ENCODE data around the gene FPR1.
"Not testable (repeated sequence)": the region's sequence is repeated elsewhere in the genome, so short reads cannot be mapped to it uniquely, and the experiment has no call there.

Gene FPR1

DNA sequence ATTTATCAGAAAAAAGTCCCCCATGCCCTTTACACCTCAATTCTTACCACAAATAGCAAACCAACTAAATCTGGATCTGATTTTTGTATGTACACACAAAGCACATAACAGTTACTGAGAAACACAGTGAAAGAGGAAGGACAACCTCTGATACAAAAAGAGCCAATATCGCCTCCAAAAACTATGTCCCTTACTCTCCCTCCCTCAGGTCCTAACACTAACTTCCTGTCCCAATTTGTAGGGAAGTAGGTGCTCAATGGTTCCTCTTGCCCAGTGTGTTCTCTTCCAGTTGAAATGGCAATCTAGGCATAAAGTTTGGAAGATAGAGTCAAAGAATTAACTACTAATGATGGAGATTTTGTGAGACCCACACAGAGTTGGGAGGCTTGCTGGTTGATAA lies 27.5 kb upstream of the FPR1 start:
- DNase-seq, result no peak

DNA sequence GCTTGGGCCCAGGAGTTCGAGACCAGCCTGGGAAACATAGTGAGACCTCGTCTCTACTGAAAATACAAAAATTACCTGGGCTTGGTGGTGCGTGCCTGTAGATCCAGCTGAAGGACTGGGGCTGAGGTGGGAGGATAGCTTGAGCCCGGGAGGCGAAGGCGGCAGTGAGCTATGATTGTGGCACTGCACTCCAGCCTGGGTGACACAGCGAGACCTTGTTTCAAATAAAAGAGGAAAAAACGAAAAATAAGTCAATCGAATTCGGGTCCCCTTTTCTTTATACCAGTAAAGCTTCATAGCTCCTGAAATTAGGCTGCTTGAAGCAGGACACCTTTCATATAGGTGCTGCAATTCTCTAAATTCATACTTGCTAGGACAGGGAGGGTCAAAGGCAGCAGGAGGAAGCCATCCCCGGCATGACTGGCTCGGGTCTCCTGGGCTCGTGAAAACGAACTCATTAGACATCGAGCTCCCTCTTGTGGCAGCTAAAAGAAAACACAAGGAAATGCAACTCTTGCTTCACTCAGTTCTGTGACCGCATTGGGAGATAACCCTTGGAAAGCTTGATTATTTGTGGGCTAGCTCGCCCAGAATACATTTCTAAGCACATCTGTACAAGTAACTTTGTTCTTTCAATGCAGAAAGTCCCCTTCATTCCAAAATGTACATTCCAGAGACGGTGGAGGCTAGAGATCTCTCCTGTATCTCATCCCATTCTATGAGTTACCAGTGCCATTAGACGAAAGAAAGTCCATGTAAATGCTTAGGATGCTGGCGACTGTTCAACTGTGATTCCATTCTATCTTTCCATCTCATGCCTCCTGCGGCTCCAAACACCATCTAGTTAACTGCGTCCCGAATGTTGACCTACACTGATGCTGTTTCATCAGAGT lies 26.1 kb upstream of the FPR1 start:
- peak; percentile 71 for DNase-seq

- DNase-seq, result not testable (repeated sequence)
Measured at GRCh38 chr19:51776561-51776960, 24.9 kb upstream of the FPR1 start.

DNA sequence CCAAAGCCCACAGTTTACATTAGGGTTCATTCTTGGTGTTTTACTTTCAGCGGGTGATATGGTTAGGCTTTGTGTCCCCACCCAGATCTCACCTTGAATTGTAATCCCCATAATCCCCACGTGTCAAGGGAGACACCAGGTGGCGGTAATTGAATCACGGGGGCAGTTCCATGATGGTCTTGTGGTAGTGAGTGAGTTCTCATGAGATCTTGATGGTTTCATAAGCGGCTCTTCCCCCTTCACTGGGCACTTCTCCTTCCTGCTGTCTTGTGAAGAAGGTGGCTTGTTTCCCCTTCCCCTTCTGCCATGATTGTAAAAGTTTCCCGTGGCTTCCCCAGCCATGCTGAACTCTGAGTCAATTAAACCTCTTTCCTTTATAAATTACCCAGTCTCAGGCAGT lies 21.3 kb upstream of the FPR1 start:
- DNase-seq, result no peak

GRCh38 chr19:51771376-51772130 lies 19.9 kb upstream of the FPR1 start:
- DNase-seq, result no peak

GRCh38 chr19:51766461-51766860 lies 14.8 kb upstream of the FPR1 start:
- DNase-seq, result no peak

DNA sequence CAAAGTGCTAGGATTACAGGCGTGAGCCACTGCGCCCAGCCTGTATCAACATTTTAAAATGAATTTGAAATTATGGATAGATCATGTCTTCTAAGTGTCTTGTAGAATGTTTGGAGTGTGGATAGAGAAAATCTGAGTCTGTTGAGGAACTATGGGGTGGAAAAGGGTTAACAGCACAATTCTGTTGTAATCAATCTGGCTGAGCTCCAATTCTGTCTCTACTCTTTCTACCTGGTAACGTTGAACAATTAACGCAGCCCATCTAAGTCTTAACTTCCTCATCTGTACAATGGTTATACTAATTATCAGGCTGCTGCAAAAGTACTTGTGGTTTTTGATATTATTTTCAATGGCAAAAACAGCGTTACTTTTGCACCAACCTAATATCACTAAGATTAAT lies 13.4 kb upstream of the FPR1 start:
- no peak for DNase-seq

DNA sequence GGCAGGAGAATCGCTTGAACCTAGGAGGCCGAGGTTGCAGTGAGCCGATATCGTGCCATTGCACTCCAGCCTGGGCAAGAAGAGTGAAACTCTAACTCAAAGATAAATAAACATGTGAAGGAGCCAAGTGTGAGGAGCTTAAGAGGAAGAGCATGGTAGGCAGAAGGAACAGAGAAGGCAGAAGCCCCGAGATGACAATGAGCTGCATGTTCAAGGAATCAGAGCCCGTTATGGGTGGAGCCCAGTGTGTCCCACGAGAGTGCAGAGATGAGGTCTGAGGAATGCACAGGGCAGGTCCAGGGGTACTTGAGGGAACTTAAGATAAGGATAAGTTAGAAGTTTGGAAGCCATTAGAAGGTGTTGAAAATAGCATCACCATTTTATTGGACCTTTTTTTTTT lies 10.0 kb upstream of the FPR1 start:
- no peak for DNase-seq

- no peak for DNase-seq
Measured at GRCh38 chr19:51760697-51761356, 9.1 kb upstream of the FPR1 start, which contains the start of gene FPR2. Gene FPR2 (plus strand): TSS chr19:51761180. CDS start chr19:51768659, 7,479 bp downstream.

GRCh38 chr19:51755571-51755970 lies 3.9 kb upstream of the FPR1 start:
- no peak for DNase-seq

- DNase-seq, result no peak
Measured at GRCh38 chr19:51754770-51755169, 3.1 kb upstream of the FPR1 start.

DNA sequence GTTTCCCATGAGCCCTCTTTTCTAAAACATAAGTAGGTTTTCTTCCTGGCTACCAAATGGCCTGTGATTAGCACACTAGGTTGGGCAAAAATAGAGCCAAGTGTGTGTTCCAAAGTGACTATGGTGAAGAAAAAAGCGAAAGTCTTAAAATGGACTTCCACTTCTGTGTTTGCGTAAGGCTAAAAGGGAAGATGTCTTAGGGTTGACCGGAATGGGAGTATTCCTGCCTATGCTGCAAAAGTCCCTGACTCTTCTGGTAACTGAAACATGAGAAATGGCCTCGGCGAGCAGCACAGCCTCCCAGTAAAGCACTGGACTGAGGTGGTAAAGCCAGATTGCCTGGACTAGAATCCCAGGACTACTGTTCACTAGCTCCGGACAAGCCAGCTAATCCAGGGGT lies 2.4 kb upstream of the FPR1 start:
- DNase-seq, result no peak

DNA sequence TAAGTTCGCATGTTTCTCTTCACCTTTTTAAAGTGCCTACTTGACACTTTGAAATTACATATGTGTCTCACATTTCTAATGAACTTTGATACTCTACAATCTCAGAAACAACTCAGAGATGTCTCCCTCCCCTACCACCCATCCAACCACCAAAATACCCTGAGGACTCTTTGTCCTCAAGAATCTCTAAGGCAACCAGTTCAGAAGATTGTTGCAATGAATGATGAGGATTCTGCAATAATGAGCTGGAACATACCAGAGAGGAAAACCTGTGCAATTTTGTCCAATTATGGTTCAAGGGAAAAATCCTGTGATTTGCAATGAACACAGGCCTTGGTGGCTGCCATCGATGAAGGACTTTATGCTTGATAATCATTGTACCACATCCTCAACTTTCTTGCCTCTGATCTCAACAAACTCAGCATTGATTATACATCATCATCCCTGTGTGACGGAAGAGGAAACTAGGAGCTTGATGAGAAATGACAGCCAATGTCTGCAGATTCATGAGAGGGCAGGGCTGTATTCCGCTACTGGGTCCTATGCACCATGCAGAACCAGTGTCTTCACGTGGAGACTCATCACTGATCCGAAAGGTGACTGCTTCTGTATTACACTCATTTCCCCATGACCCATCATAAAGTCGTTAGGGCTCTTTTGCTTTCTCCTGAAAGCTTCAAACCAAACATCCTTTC lies 1.1 kb downstream of the FPR1 start:
- DNase-seq, result no peak

DNA sequence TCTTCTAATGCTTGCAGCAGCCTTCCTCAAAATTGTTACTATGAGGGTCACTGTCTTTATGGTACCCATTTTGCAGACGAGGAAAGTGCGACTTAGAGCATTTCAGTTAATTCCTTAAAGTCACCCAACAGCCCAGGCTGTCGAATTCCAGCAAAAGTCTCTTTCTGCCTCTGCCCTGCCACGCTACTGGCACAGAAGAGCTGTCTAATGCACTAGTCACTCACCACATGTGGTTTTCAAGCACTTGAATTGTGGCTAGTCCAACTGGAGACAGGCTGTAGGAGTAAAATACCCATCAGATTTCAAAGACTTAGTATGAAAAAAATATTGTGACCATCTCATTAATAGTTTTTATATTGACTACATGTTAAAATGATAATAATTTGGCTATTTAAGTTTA lies 1.7 kb downstream of the FPR1 start:
- DNase-seq, result no peak

DNA sequence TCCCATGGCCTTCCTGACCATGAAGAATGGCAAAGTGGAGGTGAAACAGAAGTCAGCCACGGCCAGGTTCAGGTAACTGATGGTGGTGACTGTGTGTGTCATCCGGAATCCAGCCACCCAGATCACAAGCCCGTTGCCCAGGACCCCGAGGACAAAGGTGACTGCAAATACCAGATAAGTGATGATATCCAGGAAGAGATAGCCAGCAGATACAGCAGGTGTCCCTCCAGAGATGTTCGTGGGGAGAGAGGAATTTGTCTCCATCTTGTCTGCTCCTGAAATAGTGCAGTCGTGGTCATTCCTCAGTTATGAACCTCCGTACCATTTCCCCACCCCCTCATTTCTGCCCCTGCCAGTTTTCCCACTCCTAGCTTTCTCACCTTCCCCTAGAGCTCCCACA lies 4.9 kb downstream of the FPR1 start:
- DNase-seq, result no peak

DNA sequence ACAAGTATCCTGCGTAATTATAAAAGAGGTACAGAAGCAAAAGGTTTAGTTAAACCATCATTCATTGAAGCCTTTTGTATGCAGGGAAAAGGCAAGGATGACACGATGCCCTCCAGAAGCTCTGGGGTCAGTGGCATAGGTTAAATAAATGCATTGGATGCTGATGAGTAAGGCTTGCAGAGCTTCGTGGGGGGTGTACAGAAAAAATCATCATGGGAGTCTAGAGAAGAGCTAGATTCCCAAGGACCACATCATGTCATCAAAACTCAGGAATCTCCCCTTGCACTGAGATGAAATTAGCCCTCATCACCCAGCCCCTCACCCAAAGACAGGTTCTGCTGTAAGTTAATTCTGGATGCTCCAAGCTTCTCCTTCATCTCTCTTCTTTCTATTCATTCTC lies 8.3 kb downstream of the FPR1 start:
- no peak for DNase-seq

DNA sequence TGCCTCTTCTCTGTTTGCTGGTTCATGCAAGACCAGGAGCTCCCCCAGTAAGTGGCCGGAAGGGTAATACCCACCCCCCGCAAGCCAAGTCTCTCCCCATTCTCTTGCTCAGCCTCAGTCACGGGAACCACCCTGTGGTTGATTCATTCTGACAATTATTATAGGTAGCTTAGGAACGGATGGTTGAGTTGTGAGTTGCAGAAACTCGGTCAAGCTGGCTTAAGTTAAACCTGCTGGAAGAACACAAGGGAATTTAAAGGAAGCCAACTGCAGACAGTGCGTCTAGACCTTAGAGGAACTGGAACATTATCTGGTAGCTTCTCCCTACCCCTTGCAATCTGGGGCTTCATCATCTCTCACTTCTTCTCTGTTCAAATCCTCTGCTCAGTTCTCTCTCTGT lies 8.9 kb downstream of the FPR1 start:
- no peak for DNase-seq

- no peak for DNase-seq
Measured at GRCh38 chr19:51740356-51740755, 11.3 kb downstream of the FPR1 start.

DNA sequence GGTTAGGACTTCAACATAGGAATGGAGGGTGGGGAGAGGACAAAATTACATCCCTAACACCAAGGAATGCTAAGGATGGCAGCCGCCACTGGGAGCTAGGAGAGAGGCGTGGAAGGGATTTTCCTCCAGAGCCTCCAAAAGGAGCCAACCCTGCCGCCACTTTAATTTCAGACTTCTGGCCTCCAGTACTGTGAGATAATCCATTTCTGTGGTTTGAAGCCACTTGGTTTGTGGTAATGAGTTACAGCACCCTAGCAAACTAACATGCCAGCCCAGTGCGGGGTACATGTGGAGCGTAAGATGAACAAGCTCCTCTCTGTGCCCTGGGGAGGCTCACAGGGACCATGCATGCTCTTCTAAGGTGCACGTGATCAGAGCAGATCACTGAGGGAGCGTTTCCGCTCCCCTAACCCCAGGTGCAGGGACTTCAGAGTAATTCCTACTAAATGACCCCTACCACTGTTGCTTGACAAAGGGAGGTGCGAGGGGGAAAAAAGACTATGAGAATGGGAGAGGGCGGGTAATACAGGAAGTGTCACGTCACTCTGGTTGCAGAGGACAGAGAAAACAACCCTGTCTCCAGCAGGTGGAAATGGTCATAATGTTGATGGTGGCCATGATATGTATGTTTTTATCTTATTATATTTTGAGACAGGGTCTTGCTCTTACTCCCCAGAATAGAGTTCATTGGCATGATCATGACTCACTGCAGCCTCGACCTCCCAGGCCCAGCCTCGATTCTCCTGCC lies 12.0 kb downstream of the FPR1 start:
- no peak for DNase-seq

DNA sequence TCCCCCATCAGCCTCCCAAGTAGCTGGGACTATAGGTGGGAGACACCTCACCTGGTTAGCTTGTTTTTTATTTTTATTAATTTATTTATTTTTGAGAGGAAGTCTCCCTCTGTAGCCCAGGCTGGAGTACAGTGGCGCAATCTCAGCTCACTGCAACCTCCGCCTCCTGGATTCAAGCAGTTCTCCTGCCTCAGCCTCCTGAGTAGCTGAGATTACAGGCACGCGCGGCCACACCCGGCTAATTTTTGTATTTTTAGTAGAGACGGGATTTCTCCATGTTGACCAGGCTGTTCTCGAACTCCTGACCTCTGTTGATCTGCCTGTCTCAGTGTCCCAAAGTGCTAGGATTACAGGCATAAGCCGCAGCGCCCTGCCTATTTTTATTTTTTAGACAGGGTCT lies 13.2 kb downstream of the FPR1 start:
- not testable (repeated sequence) for DNase-seq

- no peak for DNase-seq
Measured at GRCh38 chr19:51737924-51738323, 13.8 kb downstream of the FPR1 start.

DNA sequence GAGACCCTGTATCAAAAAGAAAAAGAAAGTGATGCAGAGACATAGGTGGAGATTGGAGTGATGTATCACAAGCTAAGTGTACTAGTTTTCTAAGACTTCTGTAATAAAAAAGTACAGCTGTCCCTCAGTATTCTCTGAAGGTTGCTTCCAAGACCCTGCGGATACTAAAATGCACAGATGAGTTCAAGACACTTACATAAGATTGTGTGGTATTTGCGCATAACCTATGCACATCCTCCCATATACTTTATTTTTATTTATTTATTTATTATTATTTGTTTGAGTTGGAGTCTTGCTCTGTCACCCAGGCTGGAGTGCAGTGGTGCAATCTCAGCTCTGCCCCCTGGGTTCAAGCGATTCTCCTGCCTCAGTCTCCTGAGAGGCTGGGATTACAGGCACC lies 14.3 kb downstream of the FPR1 start:
- no peak for DNase-seq

Measured in activated effector memory CD4-positive, alpha-beta T cell treated with anti-CD3 and anti-CD28 coated beads, Interleukin-2, amount 50 U/mL, for 16 hours (primary cell).